Left cardiac atrium (tissue), 4 donors: ENCODE results near the gene PLIN5. TPM values are rescaled to one million over a fixed set of nuclear protein-coding genes. Genes with fewer than 3 reads are reported as not detected.
"Not testable (repeated sequence)": the region's sequence is repeated elsewhere in the genome, so short reads cannot be mapped to it uniquely, and the experiment has no call there.

Experiments used
- ATAC-seq, 2 donors: fragments of 200-7000 bp; cut with Tn5 transposase; one replicate each; pipeline ENCODE4 v1.9.1; 2020; ENCODE audit warnings: mild to moderate bottlenecking in 2 of 2, moderate library complexity in 2 of 2
- DNase-seq: peaks from one replicate; pipeline ENCODE4 v3.0.0-alpha.2; 2020
- intact Hi-C, 2 donors: fragments of 100-400 bp; cut with DNase I; formaldehyde crosslinking; loops; one replicate each; pipeline versions ENCODE4 v1.14.1 to v1.15.1; 2022 to 2023
- total RNA-seq, 2 donors: library from RNA; stranded (reverse); fragmentation: NEBNext Ultra II Directional; extraction: Animal tissue kit (Norgen Biotek cat#: 25700); gene quantifications; one replicate each; pipeline ENCODE4 v1.2.1, GENCODE V29; 2021
- donor health status: DM: no; HTN: yes; CAD: no.
- donor health status: DM: no; HTN: yes; CAD: no; lungs with severe emphysema.
- donor health status: DM: yes; HTN: yes; CAD: no.
- donor health status: Dilated cardiomyopathy.

The PLIN5 gene
- total RNA-seq, 2 donors from 2014 or later: 32.7 to 47.8 TPM

DNA sequence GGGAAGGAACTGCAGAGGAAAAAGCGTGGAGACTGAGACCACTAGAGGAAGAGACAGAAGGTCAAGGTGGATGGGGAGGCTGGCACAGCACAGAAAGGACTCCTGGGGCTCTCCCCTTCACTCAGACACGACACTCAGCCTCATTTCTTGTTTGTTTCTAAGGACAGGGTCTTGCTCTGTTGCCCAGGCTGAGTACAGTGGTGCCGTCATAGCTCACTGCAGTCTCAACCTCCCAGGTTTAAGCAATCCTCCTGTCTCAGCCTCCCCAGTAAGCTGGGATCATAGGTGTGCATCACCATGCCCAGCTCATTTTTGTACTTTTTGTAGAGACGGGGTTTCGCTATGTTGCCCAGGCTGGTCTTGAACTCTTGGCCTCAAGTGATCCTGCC, 35.9 kb upstream of the PLIN5 start:
- ATAC-seq: no peak
- no peak for DNase-seq
- intact Hi-C loops: no loop called here

- ATAC-seq (no peak), DNase-seq (no peak)
- intact Hi-C loops: no loop called here
Observed at GRCh38 chr19:4570402-4570801, 35.4 kb upstream of the PLIN5 start.

- DNase-seq: no peak
- ATAC-seq: no peak
- intact Hi-C loops: no loop called here
Observed at GRCh38 chr19:4568886-4569285, 33.9 kb upstream of the PLIN5 start.

GRCh38 chr19:4567584-4568071, 32.6 kb upstream of the PLIN5 start:
- intact Hi-C loops: no loop called here
- peak; percentile 78 for DNase-seq

DNA sequence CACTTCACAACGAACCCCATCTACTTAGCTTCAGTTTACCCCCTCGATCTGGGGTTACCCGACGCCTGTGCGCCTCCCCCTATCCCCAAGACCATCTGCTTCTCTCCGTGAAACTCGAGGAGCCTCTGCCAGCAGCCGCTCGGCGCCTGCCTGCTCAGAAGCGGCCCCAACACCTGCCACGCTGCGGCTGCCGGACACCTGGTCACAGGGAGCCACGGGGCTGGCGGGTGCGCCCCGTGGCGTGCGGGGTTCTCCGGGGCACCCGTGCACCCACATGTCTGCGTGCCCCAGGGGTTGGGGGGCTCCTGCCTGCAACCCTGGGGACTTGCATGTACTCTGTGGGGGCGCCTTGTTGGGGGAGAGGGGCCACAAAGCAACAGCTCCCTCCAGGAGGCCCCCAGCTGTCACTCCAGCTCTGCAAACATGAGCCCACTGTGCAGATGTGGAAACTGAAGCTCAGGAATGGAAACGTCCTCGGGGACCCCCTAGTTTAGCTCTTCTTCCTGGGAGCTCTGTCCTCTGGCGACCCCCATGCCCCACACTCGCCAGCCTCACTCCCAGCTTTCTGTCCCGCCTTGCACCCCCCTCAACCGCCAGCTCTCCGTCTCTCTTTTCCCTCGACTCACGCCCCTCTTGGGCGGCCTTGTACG, 31.5 kb upstream of the PLIN5 start:
- no peak for DNase-seq
- ATAC-seq: no peak
- intact Hi-C loops: no loop called here

More at GRCh38 chr19:4567584-4568071, 32.6 kb upstream of the PLIN5 start:
- ATAC-seq: peak; percentile 67 to 74

GRCh38 chr19:4563562-4563961, 28.5 kb upstream of the PLIN5 start:
- ATAC-seq: peak in 1 of 2 donors; percentile 42
- DNase-seq, intact Hi-C loops: not testable (repeated sequence)

- peak in 1 of 2 donors; percentile 58 for ATAC-seq
- intact Hi-C loops, DNase-seq: not testable (repeated sequence)
Observed at GRCh38 chr19:4562085-4562484, 27.1 kb upstream of the PLIN5 start.

DNA sequence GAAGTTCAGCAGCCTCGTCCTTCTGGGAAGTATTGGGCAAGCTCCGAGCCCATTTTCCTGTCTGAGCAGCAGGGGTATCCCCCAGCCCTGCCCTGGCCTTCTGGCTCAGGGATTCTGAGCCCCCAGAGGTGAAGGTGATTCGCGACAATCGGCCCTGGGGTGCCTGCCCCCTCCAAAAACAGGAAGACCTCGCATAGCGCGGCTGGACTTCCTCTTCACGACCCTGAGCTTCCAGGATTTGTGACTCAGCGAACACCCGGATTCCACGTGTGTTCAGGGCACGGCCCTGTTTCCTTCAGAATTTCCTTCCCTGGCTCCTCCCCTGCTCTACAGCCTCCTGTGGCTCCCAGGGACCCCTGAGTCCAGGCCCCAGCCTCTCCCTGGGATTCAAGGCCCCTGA, 24.5 kb upstream of the PLIN5 start, which contains the start of gene SEMA6B:
Gene SEMA6B (minus strand): TSS at position 116 of the 400 bp plus-strand sequence. CDS start 1,227 bp downstream, outside the sequence.
- intact Hi-C loops: loop anchor here (2.0 to 5.0 kb wide), 2 partner anchors 73 to 77 kb away; no protein-coding TSS in a partner anchor
- peak; percentile 76 for DNase-seq
- peak; percentile 56 to 64 for ATAC-seq

DNA sequence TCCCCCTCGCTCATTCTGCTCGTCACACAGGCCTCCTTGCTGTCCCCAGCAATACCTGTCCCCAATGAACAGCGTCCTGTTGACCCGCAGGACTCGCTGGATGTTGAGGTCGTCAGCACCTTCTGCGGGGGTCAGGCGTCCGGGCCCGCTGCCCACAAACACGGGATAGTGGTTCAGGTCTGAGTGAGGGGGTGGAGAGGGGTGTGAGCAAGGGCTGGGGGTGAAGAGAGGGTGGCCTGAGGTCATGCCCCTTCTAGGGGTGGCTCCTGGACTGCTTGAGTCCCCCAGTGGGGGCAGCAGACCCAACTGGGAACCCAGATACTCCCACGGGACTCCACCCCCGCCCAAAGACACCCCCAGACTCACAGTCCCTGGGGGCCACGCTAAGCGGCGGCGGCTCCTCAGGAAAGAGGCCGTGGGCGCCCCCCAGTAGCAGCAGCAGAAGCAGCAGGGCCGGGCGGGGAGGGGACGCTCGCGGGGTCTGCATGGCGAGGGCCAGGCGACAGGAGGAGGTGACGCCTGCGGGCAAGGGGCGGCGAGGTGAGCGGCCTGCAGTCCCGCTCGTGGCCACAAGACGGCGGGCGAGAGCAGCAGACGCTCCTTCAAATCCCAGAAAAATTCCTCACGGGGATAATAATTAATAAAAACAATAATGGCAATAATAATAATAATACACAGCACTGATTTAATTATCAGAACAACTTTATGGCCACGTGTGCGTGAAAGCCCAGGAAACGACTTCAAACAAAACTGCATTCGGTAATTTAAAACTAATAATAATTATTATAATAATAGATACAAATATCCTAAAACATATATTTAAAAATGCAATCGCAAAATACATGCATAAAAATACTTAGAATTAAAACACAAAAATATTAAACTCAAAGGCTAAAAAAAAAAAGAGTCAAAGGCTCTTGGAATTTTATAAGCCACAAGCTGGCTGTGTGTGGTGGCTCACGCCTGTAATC, 23.2 kb upstream of the PLIN5 start:
- DNase-seq: no peak
- intact Hi-C loops: loop anchor here (2.0 to 5.0 kb wide), 2 partner anchors 74 to 79 kb away; no protein-coding TSS in a partner anchor
- ATAC-seq: peak in 1 of 2 donors; percentile 7

- ATAC-seq (peak in 1 of 2 donors; percentile 4), DNase-seq (no peak)
- intact Hi-C loops: loop anchor here in 1 of 2 donors (5.0 kb wide), 1 partner anchor 75 kb away; no protein-coding TSS in a partner anchor
Observed at GRCh38 chr19:4557144-4557970, 22.3 kb upstream of the PLIN5 start.

DNA sequence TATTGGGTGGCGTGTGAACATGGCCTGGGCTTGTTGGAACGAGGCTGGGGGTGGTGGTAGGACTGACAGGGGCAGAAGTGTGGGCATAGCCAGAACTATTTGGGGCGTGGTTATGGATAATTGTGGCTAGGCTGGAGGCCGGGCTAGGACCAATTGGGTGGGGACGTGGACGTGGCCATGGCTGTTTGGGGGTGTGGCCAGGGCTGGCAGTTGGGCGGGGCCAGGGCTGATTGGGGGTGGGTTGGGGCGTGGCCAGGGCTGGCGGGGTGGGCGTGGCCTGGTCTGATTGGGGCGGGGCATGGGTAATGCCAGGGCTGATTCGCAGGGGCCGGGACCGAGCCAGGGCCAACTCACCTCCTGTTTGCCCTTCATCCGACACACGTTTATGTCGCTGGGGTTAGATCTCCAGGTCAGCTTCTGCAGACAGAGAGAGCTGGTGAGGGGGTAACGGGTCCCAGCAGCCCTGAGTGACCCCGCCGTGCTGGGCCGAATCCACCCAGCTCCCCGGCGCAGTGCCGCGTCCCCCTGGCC, 21.6 kb upstream of the PLIN5 start:
- intact Hi-C loops: loop anchor here in 1 of 2 donors (5.0 kb wide), 1 partner anchor 76 kb away; no protein-coding TSS in a partner anchor
- DNase-seq (peak; percentile 50), ATAC-seq (peak; percentile 23 to 51)

- ATAC-seq: no peak
- DNase-seq: no peak
- intact Hi-C loops: loop anchor here in 1 of 2 donors (5.0 kb wide), 1 partner anchor 76 kb away; no protein-coding TSS in a partner anchor
Observed at GRCh38 chr19:4555657-4556561, 20.9 kb upstream of the PLIN5 start.

GRCh38 chr19:4554717-4555116, 19.7 kb upstream of the PLIN5 start:
- no peak for DNase-seq
- intact Hi-C loops: loop anchor here in 1 of 2 donors (5.0 kb wide), 1 partner anchor 78 kb away; no protein-coding TSS in a partner anchor
- ATAC-seq: no peak

- no peak for ATAC-seq
- intact Hi-C loops: no loop called here
- DNase-seq: no peak
Observed at GRCh38 chr19:4553775-4554174, 18.8 kb upstream of the PLIN5 start.

GRCh38 chr19:4553092-4553695, 18.2 kb upstream of the PLIN5 start:
- intact Hi-C loops: no loop called here
- ATAC-seq: no peak
- DNase-seq: no peak

DNA sequence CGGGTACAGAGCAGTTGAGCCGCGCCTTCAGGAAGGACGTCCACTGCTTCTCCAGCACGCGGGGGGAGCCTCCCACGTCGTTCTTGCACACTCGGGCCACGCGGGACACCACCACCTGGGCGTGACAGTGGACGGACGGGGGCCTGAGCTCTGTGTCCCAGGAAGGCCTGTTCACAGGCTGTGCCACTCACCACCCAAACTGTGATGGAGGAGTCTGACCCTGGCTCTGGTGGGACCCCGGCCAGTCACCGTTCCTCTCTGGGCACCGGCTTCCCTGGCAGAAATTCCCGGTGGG, 17.4 kb upstream of the PLIN5 start:
- ATAC-seq (no peak), DNase-seq (no peak)
- intact Hi-C loops: no loop called here

DNA sequence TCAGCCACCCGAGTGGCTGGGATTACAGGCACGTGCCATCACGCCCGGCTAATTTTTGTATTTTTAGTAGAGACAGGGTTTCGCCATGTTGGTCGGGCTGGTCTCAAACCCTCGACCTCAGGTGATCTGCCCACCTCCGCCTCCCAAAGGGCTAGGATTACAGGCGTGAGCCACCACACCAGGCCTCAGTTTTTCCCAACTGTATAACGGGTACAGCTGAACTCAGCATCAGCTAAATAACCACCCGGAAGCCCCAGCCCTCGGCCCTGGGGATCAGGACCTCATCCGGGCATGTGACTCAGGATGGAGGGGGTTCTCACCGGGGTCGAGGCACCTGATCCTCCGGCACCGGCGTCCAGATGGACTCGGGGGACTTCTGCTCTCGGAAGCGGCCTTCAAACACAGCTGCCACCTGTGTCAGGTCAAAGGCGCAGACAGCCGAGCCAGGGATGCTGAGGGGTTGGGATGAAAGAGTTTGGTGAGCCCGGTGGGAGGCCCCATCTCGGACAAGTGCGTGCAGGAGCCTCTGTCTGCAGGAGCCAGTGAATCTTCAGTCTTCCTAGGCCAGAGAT, 15.5 kb upstream of the PLIN5 start:
- intact Hi-C loops: no loop called here
- no peak for ATAC-seq
- no peak for DNase-seq
